ENCODE results near the gene SCAMP3. TPM values are rescaled to one million over a fixed set of nuclear protein-coding genes. Genes with fewer than 3 reads are reported as not detected.
"Not testable (repeated sequence)": the region's sequence is repeated elsewhere in the genome, so short reads cannot be mapped to it uniquely, and the experiment has no call there.

SCAMP3 gene
- total and polyA plus RNA-seq, 12 donors = 41.9 to 143 (median 94.1) TPM

DNA sequence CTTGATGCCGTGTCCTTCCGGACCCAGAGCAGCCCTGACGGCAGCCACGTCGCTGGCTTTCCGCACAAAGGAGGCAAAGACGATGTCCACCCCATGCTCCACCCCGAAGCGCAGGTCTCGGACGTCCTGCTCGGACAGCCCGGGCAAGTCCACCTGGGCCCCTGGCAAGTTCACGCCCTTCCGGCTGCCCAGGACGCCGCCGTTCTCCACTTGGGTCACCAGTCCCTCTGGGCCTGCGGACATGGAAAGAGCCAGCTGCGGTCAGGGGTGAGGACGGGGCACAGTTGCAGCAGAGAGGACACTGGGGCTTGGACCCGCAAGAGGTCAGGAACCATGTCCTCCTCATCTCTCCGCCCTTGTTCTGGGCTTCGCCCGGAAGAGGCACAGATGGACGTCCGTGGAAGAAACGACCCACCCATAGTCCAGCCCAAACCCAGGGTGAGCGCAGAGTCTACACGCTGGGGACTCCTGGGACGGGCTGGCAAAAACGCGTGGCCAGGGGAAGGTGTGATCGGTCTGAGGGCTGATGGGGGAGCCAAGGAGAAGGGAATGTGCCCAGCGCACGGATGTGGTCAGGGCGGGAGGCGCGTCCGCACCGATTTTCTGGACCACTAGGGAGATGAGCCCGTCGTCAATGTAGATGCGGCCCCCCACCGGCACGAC, 32.5 kb upstream of the SCAMP3 start:
- H3K4me3 ChIP-seq = no peak overlapping the region
- no peak overlapping the region for H3K27ac ChIP-seq
- no peaks in the 10 kb centered on the region for H3K36me3 ChIP-seq (replicated peaks in 1 of 2)
- WGBS, 4 donors = 38 to 44% (median 38%) methylated on average over 19 to 46 of the region's 46 CpGs
- intact Hi-C loops (cut with DNase I) = no loop called here
- H3K27me3 ChIP-seq = peaks cover 20% of the 10 kb centered on the region
- DNase-seq = no peak
- no peaks in the 10 kb centered on the region for H3K9me3 ChIP-seq (replicated peaks in 1 of 3)
- H3K4me1 ChIP-seq (replicated peaks in 1 of 2) = no peaks in the 10 kb centered on the region
- TF ChIP-seq, protein P1, sequence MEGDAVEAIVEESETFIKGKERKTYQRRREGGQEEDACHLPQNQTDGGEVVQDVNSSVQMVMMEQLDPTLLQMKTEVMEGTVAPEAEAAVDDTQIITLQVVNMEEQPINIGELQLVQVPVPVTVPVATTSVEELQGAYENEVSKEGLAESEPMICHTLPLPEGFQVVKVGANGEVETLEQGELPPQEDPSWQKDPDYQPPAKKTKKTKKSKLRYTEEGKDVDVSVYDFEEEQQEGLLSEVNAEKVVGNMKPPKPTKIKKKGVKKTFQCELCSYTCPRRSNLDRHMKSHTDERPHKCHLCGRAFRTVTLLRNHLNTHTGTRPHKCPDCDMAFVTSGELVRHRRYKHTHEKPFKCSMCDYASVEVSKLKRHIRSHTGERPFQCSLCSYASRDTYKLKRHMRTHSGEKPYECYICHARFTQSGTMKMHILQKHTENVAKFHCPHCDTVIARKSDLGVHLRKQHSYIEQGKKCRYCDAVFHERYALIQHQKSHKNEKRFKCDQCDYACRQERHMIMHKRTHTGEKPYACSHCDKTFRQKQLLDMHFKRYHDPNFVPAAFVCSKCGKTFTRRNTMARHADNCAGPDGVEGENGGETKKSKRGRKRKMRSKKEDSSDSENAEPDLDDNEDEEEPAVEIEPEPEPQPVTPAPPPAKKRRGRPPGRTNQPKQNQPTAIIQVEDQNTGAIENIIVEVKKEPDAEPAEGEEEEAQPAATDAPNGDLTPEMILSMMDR (IDR thresholded peaks at IDR 0.05) = no peak
- TF ChIP-seq POLR2A (IDR thresholded peaks at IDR 0.05) = no peak

- Histone ChIP-seq H3K4me3 (no peak overlapping the region), H3K36me3 (replicated peaks in 1 of 2) (no peaks in the 10 kb centered on the region), H3K9me3 (replicated peaks in 1 of 3) (no peaks in the 10 kb centered on the region), H3K27ac (no peak overlapping the region), H3K27me3 (peaks cover 20% of the 10 kb centered on the region), H3K4me1 (replicated peaks in 1 of 2) (no peaks in the 10 kb centered on the region)
- no peak for TF ChIP-seq POLR2A (IDR thresholded peaks at IDR 0.05)
- TF ChIP-seq, protein P1 (IDR thresholded peaks at IDR 0.05) = no peak
- no peak for DNase-seq
- intact Hi-C loops (cut with DNase I) = no loop called here
- WGBS, 4 donors = 82 to 92% (median 88%) methylated on average over 3 to 17 of the region's 17 CpGs
Measured at GRCh38 chr1:155293086-155293749, 31.1 kb upstream of the SCAMP3 start.

GRCh38 chr1:155291006-155291405, 28.8 kb upstream of the SCAMP3 start:
- H3K9me3 ChIP-seq (replicated peaks in 1 of 3); H3K4me3 ChIP-seq; DNase-seq; H3K4me1 ChIP-seq (replicated peaks in 1 of 2); H3K36me3 ChIP-seq (replicated peaks in 1 of 2); H3K27ac ChIP-seq; intact Hi-C loops (cut with DNase I): not testable (repeated sequence)
- 75 to 85% (median 75%) methylated on average over 10 of the region's 10 CpGs for WGBS, 4 donors
- peaks cover 18% of the 10 kb centered on the region for H3K27me3 ChIP-seq

- TF ChIP-seq, protein P1 (IDR thresholded peaks at IDR 0.05) = no peak
- TF ChIP-seq POLR2A (IDR thresholded peaks at IDR 0.05) = no peak
- intact Hi-C loops (cut with DNase I) = no loop called here
- WGBS, 4 donors = 73 to 95% (median 92%) methylated on average over 3 to 21 of the region's 21 CpGs
Measured at GRCh38 chr1:155287987-155288543, 25.9 kb upstream of the SCAMP3 start.

More at GRCh38 chr1:155287987-155288543, 25.9 kb upstream of the SCAMP3 start:
- Histone ChIP-seq H3K27ac (no peak overlapping the region), H3K4me3 (no peak overlapping the region), H3K4me1 (replicated peaks in 1 of 2) (no peaks in the 10 kb centered on the region), H3K36me3 (replicated peaks in 1 of 2) (no peaks in the 10 kb centered on the region), H3K27me3 (no peaks in the 10 kb centered on the region), H3K9me3 (replicated peaks in 1 of 3) (no peaks in the 10 kb centered on the region)
- DNase-seq = no peak
